Measurements from ENCODE around the gene OR56B1. TPM values are rescaled to one million over a fixed set of nuclear protein-coding genes. Genes with fewer than 3 reads are reported as not detected.
"Not testable (repeated sequence)": the region's sequence is repeated elsewhere in the genome, so short reads cannot be mapped to it uniquely, and the experiment has no call there.

The OR56B1 gene
- total RNA-seq, 1 donor from 2014 or later = 0.41 TPM

DNA sequence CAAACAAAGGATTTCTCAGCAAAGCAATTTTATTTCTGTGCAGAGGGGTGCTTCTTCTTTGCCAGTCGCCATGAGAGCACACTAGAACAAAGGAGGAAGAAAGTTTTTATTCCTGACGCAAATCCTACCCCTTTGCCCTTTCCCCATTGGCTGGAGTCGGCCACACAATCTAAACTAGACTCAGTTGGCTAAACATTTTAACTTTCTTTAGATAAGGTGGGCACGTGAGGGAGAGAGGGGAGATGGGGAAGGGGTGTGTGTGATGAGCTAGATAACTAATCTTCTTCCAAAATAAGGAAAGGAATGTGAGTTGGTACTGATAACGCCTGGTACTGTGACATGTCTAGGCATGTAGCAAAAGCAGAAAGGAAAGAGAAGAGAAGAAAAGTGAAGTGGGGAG, 46.0 kb upstream of the OR56B1 start:
- Histone ChIP-seq H3K79me2 (ENCODE audit: low read depth) (peaks cover 17% of the 10 kb centered on the region), H3K27ac (peak overlapping the region; percentile 93), H2AFZ (replicated peaks) (peak overlapping the region; percentile 81), H3K27me3 (no peaks in the 10 kb centered on the region), H3K4me3 (peak overlapping the region; percentile 15), H3K4me2 (peak overlapping the region; percentile 69), H3F3A (ENCODE audit: low read depth) (peaks cover 31% of the 10 kb centered on the region), H3K4me1 (peaks cover 23% of the 10 kb centered on the region), H3K9me3 (ENCODE audit: low read depth) (no peaks in the 10 kb centered on the region), H4K20me1 (ENCODE audit: low read depth) (no peaks in the 10 kb centered on the region), H3K9ac (no peak overlapping the region), H3K36me3 (no peaks in the 10 kb centered on the region)
- peak; percentile 8 for DNase-seq (ENCODE audit: low spot score)
- TF ChIP-seq EZH2 (IDR thresholded peaks at IDR 0.05) (no peak), EZH2phosphoT487 (IDR thresholded peaks at IDR 0.05) (no peak)
- TF ChIP-seq, protein P1, sequence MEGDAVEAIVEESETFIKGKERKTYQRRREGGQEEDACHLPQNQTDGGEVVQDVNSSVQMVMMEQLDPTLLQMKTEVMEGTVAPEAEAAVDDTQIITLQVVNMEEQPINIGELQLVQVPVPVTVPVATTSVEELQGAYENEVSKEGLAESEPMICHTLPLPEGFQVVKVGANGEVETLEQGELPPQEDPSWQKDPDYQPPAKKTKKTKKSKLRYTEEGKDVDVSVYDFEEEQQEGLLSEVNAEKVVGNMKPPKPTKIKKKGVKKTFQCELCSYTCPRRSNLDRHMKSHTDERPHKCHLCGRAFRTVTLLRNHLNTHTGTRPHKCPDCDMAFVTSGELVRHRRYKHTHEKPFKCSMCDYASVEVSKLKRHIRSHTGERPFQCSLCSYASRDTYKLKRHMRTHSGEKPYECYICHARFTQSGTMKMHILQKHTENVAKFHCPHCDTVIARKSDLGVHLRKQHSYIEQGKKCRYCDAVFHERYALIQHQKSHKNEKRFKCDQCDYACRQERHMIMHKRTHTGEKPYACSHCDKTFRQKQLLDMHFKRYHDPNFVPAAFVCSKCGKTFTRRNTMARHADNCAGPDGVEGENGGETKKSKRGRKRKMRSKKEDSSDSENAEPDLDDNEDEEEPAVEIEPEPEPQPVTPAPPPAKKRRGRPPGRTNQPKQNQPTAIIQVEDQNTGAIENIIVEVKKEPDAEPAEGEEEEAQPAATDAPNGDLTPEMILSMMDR (IDR thresholded peaks at IDR 0.05) = no peak
- H3K4me3 Mint-ChIP-seq = no peak overlapping the region
- no peaks in the 10 kb centered on the region for H3K9me3 Mint-ChIP-seq
- H3K27me3 Mint-ChIP-seq (ENCODE audit: insufficient read depth, low read depth) = no peaks in the 10 kb centered on the region
- no peaks in the 10 kb centered on the region for H3K36me3 Mint-ChIP-seq
- peaks cover 9% of the 10 kb centered on the region for H3K4me1 Mint-ChIP-seq
- peak overlapping the region; percentile 16 for H3K27ac Mint-ChIP-seq

DNA sequence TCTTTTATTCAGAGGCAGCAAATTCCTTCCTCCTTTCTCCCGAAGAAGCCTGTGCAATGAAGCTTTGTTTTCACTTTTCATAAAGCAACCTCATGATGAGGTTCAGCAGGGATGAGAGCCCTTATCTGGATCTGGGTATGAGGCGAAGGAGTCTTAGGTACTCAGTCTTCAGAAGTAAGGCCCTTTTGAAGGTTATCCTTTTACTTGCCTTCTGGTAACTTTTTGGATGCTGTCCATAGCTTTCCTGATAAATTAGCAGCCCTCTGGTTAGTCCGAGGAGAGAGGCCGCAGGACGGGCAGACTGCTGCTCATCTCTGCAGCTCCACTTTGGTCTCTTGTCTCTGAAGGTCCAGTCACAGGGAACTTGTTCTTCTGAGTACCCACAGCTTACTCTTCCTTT, 45.5 kb upstream of the OR56B1 start:
- Histone ChIP-seq H3K27me3 (no peaks in the 10 kb centered on the region), H3K4me2 (peak overlapping the region; percentile 69), H3K4me1 (peaks cover 22% of the 10 kb centered on the region), H3K79me2 (ENCODE audit: low read depth) (peaks cover 21% of the 10 kb centered on the region), H4K20me1 (ENCODE audit: low read depth) (no peaks in the 10 kb centered on the region), H3K27ac (peak overlapping the region; percentile 93), H3K36me3 (no peaks in the 10 kb centered on the region), H3F3A (ENCODE audit: low read depth) (peaks cover 28% of the 10 kb centered on the region), H2AFZ (replicated peaks) (peak overlapping the region; percentile 81), H3K9ac (no peak overlapping the region), H3K4me3 (no peak overlapping the region), H3K9me3 (ENCODE audit: low read depth) (no peaks in the 10 kb centered on the region)
- Mint-ChIP-seq H3K4me1 (peaks cover 7% of the 10 kb centered on the region), H3K27me3 (ENCODE audit: insufficient read depth, low read depth) (no peaks in the 10 kb centered on the region), H3K9me3 (no peaks in the 10 kb centered on the region), H3K4me3 (no peak overlapping the region), H3K36me3 (no peaks in the 10 kb centered on the region), H3K27ac (no peak overlapping the region)
- TF ChIP-seq EZH2 (IDR thresholded peaks at IDR 0.05) = no peak
- DNase-seq (ENCODE audit: low spot score) = no peak

DNA sequence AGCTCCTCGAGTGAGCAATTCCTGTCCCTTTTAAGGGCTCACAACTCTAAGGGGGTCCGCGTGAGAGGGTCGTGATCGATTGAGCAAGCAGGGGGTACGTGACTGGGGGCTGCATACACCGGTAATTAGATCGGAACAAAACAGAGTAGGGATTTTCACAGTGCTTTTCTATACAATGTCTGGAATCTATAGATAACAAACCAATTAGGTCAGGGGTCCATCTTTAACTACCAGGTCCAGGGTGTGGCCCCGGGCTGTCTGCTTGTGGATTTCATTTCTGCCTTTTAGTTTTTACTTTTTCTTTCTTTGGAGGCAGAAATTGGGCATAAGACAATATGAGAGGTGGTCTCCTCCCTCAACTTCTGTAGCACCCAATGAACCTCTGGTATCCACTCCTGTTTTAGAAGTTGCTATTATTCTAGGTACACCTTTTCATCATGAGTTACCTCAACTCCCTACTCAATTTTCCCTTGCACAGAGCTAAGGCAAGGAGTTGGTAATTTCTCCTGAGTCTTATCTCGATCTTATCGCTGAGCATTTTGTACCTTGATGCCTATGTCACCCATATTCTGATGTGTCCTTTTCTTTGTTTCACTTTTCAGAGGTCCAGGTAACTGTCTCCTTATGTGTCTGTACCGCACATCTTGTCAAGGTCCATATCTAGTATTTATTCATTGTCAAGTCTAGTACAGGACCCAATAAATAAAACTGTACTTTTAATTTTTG, 44.8 kb upstream of the OR56B1 start:
- not testable (repeated sequence) for H3K27ac ChIP-seq; H3K4me3 ChIP-seq; H3K27me3 ChIP-seq; H3K9me3 ChIP-seq (ENCODE audit: low read depth); H3K4me3 Mint-ChIP-seq; H3K27me3 Mint-ChIP-seq (ENCODE audit: insufficient read depth, low read depth); H3K36me3 Mint-ChIP-seq; H3K36me3 ChIP-seq; H3K4me1 Mint-ChIP-seq; DNase-seq (ENCODE audit: low spot score); H3K27ac Mint-ChIP-seq; H4K20me1 ChIP-seq (ENCODE audit: low read depth); H3K9me3 Mint-ChIP-seq; H3K9ac ChIP-seq
- Histone ChIP-seq H3K79me2 (ENCODE audit: low read depth) (peaks cover 24% of the 10 kb centered on the region), H3K4me1 (peaks cover 22% of the 10 kb centered on the region), H3F3A (ENCODE audit: low read depth) (peaks cover 28% of the 10 kb centered on the region), H2AFZ (replicated peaks) (peak overlapping the region; percentile 81), H3K4me2 (peak overlapping the region; percentile 69)

DNA sequence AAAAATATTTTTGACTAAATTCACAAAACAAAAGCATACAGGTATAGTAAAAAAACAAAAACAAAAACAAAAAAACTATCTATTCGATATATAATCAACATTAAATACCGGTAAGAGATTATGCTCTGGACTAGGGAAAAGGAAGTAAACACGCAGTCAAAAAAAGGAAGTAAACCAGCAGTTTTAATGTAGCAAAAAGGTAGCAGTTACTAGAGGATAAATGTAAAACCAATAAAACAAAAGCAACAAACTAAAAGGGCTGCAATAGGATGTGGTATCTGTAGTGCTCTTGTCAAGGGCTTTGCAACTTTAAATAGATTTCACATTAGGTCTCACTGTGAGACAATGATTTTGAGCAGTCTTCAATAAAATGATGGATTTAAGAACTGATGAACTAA, 44.3 kb upstream of the OR56B1 start:
- Histone ChIP-seq H2AFZ (replicated peaks) (no peak overlapping the region), H3F3A (ENCODE audit: low read depth) (peaks cover 28% of the 10 kb centered on the region), H3K4me2 (no peak overlapping the region), H3K9me3 (ENCODE audit: low read depth) (no peaks in the 10 kb centered on the region), H3K79me2 (ENCODE audit: low read depth) (peaks cover 24% of the 10 kb centered on the region), H4K20me1 (ENCODE audit: low read depth) (no peaks in the 10 kb centered on the region), H3K9ac (no peak overlapping the region), H3K36me3 (no peaks in the 10 kb centered on the region), H3K27ac (no peak overlapping the region), H3K4me1 (peaks cover 22% of the 10 kb centered on the region), H3K27me3 (no peaks in the 10 kb centered on the region), H3K4me3 (no peak overlapping the region)
- Mint-ChIP-seq H3K9me3 (no peaks in the 10 kb centered on the region), H3K4me3 (no peak overlapping the region), H3K36me3 (no peaks in the 10 kb centered on the region), H3K27me3 (ENCODE audit: insufficient read depth, low read depth) (no peaks in the 10 kb centered on the region), H3K27ac (no peak overlapping the region), H3K4me1 (peaks cover 7% of the 10 kb centered on the region)
- TF ChIP-seq EZH2 (IDR thresholded peaks at IDR 0.05) = no peak
- no peak for TF ChIP-seq EZH2phosphoT487 (IDR thresholded peaks at IDR 0.05)
- TF ChIP-seq, protein P1 (IDR thresholded peaks at IDR 0.05) = no peak
- DNase-seq (ENCODE audit: low spot score) = no peak

Data from neural progenitor cell (in vitro differentiated cells).